Measurements from ENCODE around the gene IZUMO1. TPM values are rescaled to one million over a fixed set of nuclear protein-coding genes. Genes with fewer than 3 reads are reported as not detected.

IZUMO1 gene
- total and polyA plus RNA-seq, 9 of the 15 experiments (the other 6 are each of a cell fraction or from before 2014, with no cell fraction given): 0.14 to 2.1 (median 0.73) TPM

GRCh38 chr19:48741129-48741999, 5.3 kb downstream of the IZUMO1 start (continued):
- TF ChIP-seq RREB1 (CRISPR knock-in tag; IDR thresholded peaks at IDR 0.05): no peak
- no peak for TF ChIP-seq NCOA2 (IDR thresholded peaks at IDR 0.05; ENCODE audit: partially characterized antibody in 2 of 2)
- TF ChIP-seq ZNF740 (CRISPR knock-in tag; IDR thresholded peaks at IDR 0.05): no peak
- TF ChIP-seq ZNF740 (tag; IDR thresholded peaks at IDR 0.05): no peak
- no peak for TF ChIP-seq HMBOX1 (IDR thresholded peaks at IDR 0.05)
- no peak for TF ChIP-seq ZNF3 (CRISPR knock-in tag; IDR thresholded peaks at IDR 0.05)
- no peak for TF ChIP-seq SMARCC2 (IDR thresholded peaks at IDR 0.05; ENCODE audit: low read depth)
- TF ChIP-seq GATAD2A (IDR thresholded peaks at IDR 0.05): no peak
- no peak for TF ChIP-seq MLLT1 (IDR thresholded peaks at IDR 0.05)
- TF ChIP-seq ZNF121 (CRISPR knock-in tag; conservative IDR thresholded peaks at IDR 0.05): no peak
- TF ChIP-seq NCOA4 (IDR thresholded peaks at IDR 0.05; ENCODE audit: partially characterized antibody): no peak
- TF ChIP-seq CSDE1 (IDR thresholded peaks at IDR 0.05): no peak
- peak; percentile 45 for TF ChIP-seq CHD1 (IDR thresholded peaks at IDR 0.05; ENCODE audit: low read length)
- no peak for TF ChIP-seq PHB (CRISPR knock-in tag; IDR thresholded peaks at IDR 0.05)
